Bronchus fibroblast of lung (primary cell): ENCODE results near the gene MPP3. TPM values are rescaled to one million over a fixed set of nuclear protein-coding genes. Genes with fewer than 3 reads are reported as not detected.

Experiments
- total RNA-seq: library from RNA; depleted of rRNA; stranded (reverse); fragments of >200 nt; gene quantifications from 2 replicates; pipeline ENCODE4 v1.2.3, GENCODE V29; 2015

MPP3 gene
- 4.2 and 4.7 TPM in 2 replicates for total RNA-seq

GRCh38 chr17:43832976-43833829, at the start of gene MPP3:
TSS of gene MPP3 (minus strand) at chr17:43833146. CDS start at chr17:43831906, 1,240 bp downstream.

GRCh38 chr17:43846963-43847371, 14.0 kb upstream of the MPP3 start, which contains the start of gene CD300LG:
TSS of gene CD300LG (plus strand) at chr17:43847176. CDS start at chr17:43847217, 41 bp downstream.

GRCh38 chr17:43780135-43780534, 52.8 kb downstream of the MPP3 start, which contains the start of gene CFAP97D1:
TSS of gene CFAP97D1 (plus strand) at chr17:43780435. CDS start at chr17:43780463, 28 bp downstream.

DNA sequence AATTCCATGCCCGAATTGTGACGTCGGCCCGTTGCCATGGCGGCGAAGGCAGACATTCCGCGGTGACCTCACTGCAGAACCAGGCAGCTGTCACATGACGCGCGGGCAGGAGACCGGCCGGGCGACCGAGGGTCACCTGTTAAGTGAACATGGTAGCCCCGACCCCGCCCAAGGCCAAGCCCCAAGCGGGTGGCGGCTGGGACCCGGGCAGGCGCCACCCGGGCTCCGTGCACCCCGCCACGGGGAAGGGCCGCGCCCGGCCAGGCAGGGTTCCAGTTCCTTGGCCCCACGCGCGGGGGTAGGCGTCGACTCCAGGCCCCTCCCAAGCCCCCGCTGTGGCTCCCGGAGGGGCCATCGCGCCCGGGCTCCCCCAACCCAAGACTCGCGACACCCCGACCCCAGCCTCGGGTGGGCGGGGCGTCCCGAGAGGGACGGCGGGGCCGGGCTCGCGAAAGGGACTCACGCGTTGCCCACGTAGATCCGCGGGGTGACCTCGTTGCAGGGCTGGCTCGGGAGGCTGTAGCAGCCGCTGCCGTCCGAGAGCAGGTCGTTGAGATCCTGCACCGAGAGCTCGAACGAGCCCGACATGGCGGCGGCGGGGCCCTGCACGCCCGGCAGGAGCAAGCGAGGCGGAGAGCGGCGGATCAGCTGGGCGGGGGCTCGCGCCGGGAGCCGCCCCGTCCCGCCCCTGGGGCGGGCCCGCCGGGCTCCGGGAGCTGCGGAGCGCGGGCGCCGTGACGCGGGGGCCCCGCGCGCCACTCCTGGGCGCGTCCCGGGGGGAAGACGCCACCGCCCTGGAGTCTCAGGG, 54.4 kb downstream of the MPP3 start, which contains the start of gene DUSP3:
TSS of gene DUSP3 (minus strand) at position 641 of the 808 bp plus-strand sequence. CDS start at position 588, 53 bp downstream.

GRCh38 chr17:43758497-43759174, 74.3 kb downstream of the MPP3 start, which contains the start of gene SOST:
TSS of gene SOST (minus strand) at chr17:43758791. CDS start at chr17:43758741, 50 bp downstream.

Other genes starting within 250 kb of the MPP3 start
- not detected in 2 replicates for gene MEOX1, start 171.2 kb downstream of the MPP3 start, total RNA-seq
- gene SOST, start 74.4 kb downstream of the MPP3 start, total RNA-seq, result not detected in 2 replicates
- gene DUSP3, start 54.2 kb downstream of the MPP3 start, total RNA-seq, result 16.6 and 18.0 TPM in 2 replicates
- not detected in 2 replicates for gene CFAP97D1, start 52.7 kb downstream of the MPP3 start, total RNA-seq
- not detected in 2 replicates for gene CD300LG, start 14.0 kb upstream of the MPP3 start, total RNA-seq
- gene MPP2, start 74.4 kb upstream of the MPP3 start, total RNA-seq, result 1.6 and 2.9 TPM in 2 replicates
- not detected in 2 replicates for gene PPY, start 109.3 kb upstream of the MPP3 start, total RNA-seq
- gene PYY, start 120.8 kb upstream of the MPP3 start, total RNA-seq, result 0.45 and 0.50 TPM in 2 replicates
- 14.7 and 16.6 TPM in 2 replicates for gene NAGS, start 171.5 kb upstream of the MPP3 start, total RNA-seq
- gene TMEM101, start 181.8 kb upstream of the MPP3 start, total RNA-seq, result 65.7 and 66.2 TPM in 2 replicates
- 43.7 and 45.0 TPM in 2 replicates for gene LSM12, start 233.5 kb upstream of the MPP3 start, total RNA-seq
- gene G6PC3, start 237.6 kb upstream of the MPP3 start, total RNA-seq, result 70.8 and 73.0 TPM in 2 replicates